ENCODE measurements around the gene AKT3. TPM values are rescaled to one million over a fixed set of nuclear protein-coding genes. Genes with fewer than 3 reads are reported as not detected.

The AKT3 gene
- total and polyA plus RNA-seq, 2 experiments from 2014 or later = 3.5 to 13.0 TPM

DNA sequence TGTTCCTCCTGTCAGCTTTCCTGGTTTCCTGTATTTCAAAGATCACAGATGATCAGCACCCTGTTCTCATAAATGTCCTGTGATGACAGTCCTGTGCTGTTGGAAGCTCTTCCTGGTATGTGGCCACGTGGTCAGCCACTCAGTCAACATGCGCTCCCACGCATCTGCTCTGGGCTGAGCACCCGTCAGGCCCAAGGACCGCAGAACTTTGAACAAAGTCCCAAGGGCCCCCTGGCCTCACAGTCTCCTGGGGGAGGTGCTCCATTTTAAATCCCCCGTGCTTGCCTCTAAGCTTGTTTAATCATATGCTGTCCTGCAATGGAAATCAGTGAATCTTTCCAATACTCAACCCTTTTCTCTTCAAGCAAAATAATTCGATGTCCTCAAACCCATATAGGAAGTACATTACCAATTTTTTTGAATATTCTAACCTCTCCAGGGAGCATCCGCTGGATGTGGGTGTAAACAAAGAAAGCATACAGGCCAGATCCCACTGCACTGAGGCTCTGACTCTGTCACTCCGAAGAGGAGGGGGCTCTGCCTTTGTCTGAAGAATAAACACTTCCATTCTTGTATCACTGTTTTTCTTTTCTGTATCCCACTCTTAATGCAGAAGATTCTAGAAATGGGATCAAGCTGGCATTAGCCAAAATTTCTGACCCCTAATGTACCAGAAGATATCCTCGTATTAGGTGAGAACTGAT lies 343.9 kb downstream of the AKT3 start:
- H3K4me2 ChIP-seq = no peak overlapping the region
- no peaks in the 10 kb centered on the region for H3K36me3 ChIP-seq (replicated peaks; ENCODE audit: insufficient read depth, low read depth)
- no peaks in the 10 kb centered on the region for H3K9me3 ChIP-seq (ENCODE audit: low read depth)
- no peaks in the 10 kb centered on the region for H4K20me1 ChIP-seq (ENCODE audit: insufficient read depth, poor library complexity, severe bottlenecking)
- no peak overlapping the region for H2AFZ ChIP-seq
- H3K4me1 ChIP-seq (ENCODE audit: insufficient read depth) = no peaks in the 10 kb centered on the region
- H3K27ac ChIP-seq = no peak overlapping the region
- WGBS (ENCODE audit: low lambda C conversion rate, missing lambda C conversion rate) = 88% methylated on average over 10 of the region's 10 CpGs
- no peaks in the 10 kb centered on the region for H3K9me2 ChIP-seq (replicated peaks; ENCODE audit: insufficient read depth)
- no peaks in the 10 kb centered on the region for H3K27me3 ChIP-seq
- H3K4me3 ChIP-seq = no peak overlapping the region
- H3K79me2 ChIP-seq = no peaks in the 10 kb centered on the region
- no peak for DNase-seq (ENCODE audit: low spot score)
- TF ChIP-seq EZH2phosphoT487 (IDR thresholded peaks at IDR 0.05; ENCODE audit: low read depth, severe bottlenecking, unreplicated experiment) (no peak), EZH2 (IDR thresholded peaks at IDR 0.05; ENCODE audit: borderline replicate concordance) (no peak)
- TF ChIP-seq, protein P1, sequence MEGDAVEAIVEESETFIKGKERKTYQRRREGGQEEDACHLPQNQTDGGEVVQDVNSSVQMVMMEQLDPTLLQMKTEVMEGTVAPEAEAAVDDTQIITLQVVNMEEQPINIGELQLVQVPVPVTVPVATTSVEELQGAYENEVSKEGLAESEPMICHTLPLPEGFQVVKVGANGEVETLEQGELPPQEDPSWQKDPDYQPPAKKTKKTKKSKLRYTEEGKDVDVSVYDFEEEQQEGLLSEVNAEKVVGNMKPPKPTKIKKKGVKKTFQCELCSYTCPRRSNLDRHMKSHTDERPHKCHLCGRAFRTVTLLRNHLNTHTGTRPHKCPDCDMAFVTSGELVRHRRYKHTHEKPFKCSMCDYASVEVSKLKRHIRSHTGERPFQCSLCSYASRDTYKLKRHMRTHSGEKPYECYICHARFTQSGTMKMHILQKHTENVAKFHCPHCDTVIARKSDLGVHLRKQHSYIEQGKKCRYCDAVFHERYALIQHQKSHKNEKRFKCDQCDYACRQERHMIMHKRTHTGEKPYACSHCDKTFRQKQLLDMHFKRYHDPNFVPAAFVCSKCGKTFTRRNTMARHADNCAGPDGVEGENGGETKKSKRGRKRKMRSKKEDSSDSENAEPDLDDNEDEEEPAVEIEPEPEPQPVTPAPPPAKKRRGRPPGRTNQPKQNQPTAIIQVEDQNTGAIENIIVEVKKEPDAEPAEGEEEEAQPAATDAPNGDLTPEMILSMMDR (IDR thresholded peaks at IDR 0.05; ENCODE audit: poor library complexity) = no peak

DNA sequence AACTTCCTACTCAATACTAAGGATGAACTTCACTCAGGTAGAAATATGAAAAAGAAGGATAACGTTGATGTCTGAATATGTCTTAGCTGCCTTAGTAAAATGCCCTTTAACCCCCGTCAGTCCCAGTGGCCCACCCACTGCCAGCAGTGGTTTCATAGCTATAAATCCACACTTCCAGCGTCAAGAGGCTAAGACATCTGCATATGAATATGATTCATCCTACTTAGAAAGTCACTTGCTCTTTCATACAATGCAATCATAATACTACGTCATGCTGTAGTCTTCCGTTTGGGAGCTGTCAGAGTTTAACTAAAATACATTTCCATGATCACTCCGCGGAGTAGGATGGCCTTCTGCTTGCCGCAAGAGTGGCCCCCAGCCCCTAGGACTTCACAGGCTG lies 346.9 kb downstream of the AKT3 start:
- Histone ChIP-seq H2AFZ (no peak overlapping the region), H3K27me3 (no peaks in the 10 kb centered on the region), H3K79me2 (no peaks in the 10 kb centered on the region), H3K27ac (no peak overlapping the region), H3K4me2 (no peak overlapping the region), H3K4me3 (no peak overlapping the region), H3K9me3 (ENCODE audit: low read depth) (no peaks in the 10 kb centered on the region), H3K36me3 (replicated peaks; ENCODE audit: insufficient read depth, low read depth) (no peaks in the 10 kb centered on the region), H3K9me2 (replicated peaks; ENCODE audit: insufficient read depth) (no peaks in the 10 kb centered on the region), H3K4me1 (ENCODE audit: insufficient read depth) (no peaks in the 10 kb centered on the region), H4K20me1 (ENCODE audit: insufficient read depth, poor library complexity, severe bottlenecking) (no peaks in the 10 kb centered on the region)
- 97% methylated on average over 8 of the region's 8 CpGs for WGBS (ENCODE audit: low lambda C conversion rate, missing lambda C conversion rate)
- no peak for DNase-seq (ENCODE audit: low spot score)
- TF ChIP-seq, protein P1 (IDR thresholded peaks at IDR 0.05; ENCODE audit: poor library complexity) = no peak
- TF ChIP-seq EZH2phosphoT487 (IDR thresholded peaks at IDR 0.05; ENCODE audit: low read depth, severe bottlenecking, unreplicated experiment) (no peak), EZH2 (IDR thresholded peaks at IDR 0.05; ENCODE audit: borderline replicate concordance) (no peak)

DNA sequence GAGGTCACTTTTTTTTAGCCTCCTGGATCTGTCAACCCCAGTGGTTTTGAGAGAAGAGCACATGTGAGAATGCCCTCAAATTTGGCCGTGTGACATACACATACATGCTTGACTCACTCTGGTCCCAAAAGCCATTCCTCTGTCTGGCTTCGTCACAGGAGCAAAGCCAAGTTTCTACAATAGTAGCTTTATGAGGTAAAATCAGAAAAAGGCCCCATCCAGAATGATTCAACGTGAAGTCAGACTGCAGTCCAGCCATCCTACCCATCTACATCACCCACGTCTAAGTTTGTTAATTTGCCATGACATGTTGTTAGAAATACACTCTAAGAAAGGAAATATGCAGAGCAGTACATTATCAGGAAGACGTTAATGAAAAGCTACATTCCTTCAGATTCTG lies 349.0 kb downstream of the AKT3 start:
- DNase-seq (ENCODE audit: low spot score) = no peak
- no peaks in the 10 kb centered on the region for H3K9me2 ChIP-seq (replicated peaks; ENCODE audit: insufficient read depth)
- no peaks in the 10 kb centered on the region for H3K27me3 ChIP-seq
- no peaks in the 10 kb centered on the region for H3K9me3 ChIP-seq (ENCODE audit: low read depth)
- H3K36me3 ChIP-seq (replicated peaks; ENCODE audit: insufficient read depth, low read depth) = no peaks in the 10 kb centered on the region
- H3K27ac ChIP-seq = no peak overlapping the region
- H3K4me3 ChIP-seq = no peak overlapping the region
- H2AFZ ChIP-seq = no peak overlapping the region
- no peaks in the 10 kb centered on the region for H3K4me1 ChIP-seq (ENCODE audit: insufficient read depth)
- H3K4me2 ChIP-seq = no peak overlapping the region
- TF ChIP-seq EZH2 (IDR thresholded peaks at IDR 0.05; ENCODE audit: borderline replicate concordance) = no peak
- H4K20me1 ChIP-seq (ENCODE audit: insufficient read depth, poor library complexity, severe bottlenecking) = no peaks in the 10 kb centered on the region
- 88% methylated on average over 5 of the region's 5 CpGs for WGBS (ENCODE audit: low lambda C conversion rate, missing lambda C conversion rate)
- H3K79me2 ChIP-seq = no peaks in the 10 kb centered on the region

DNA sequence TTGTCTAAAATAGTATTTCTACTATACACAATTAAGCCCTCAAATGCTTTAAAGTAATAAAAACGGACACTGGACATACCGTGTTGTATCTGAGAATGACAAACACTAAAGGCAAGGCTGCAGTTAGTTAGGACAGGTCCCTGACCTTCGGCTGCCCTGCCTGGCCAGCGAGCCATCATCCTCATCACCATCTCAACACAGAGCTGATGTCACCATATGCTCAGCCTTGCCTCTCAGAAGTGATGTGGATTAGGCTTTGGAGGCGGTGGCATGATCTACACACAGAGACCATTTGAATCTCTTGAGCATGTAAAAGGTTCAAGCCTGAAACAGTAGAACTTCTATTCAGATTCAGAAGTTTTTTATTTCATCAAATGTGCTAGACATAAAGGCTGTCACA lies 349.5 kb downstream of the AKT3 start:
- TF ChIP-seq, protein P1 (IDR thresholded peaks at IDR 0.05; ENCODE audit: poor library complexity) = no peak
- TF ChIP-seq EZH2 (IDR thresholded peaks at IDR 0.05; ENCODE audit: borderline replicate concordance) = no peak
- no peak for TF ChIP-seq EZH2phosphoT487 (IDR thresholded peaks at IDR 0.05; ENCODE audit: low read depth, severe bottlenecking, unreplicated experiment)
- no peaks in the 10 kb centered on the region for H3K4me1 ChIP-seq (ENCODE audit: insufficient read depth)
- H4K20me1 ChIP-seq (ENCODE audit: insufficient read depth, poor library complexity, severe bottlenecking) = no peaks in the 10 kb centered on the region
- H3K9me3 ChIP-seq (ENCODE audit: low read depth) = no peaks in the 10 kb centered on the region
- WGBS (ENCODE audit: low lambda C conversion rate, missing lambda C conversion rate) = 92% methylated on average over 5 of the region's 5 CpGs
- no peak overlapping the region for H3K4me2 ChIP-seq
- no peak for DNase-seq (ENCODE audit: low spot score)
- H2AFZ ChIP-seq = no peak overlapping the region
- H3K79me2 ChIP-seq = no peaks in the 10 kb centered on the region
- no peaks in the 10 kb centered on the region for H3K27me3 ChIP-seq
- H3K4me3 ChIP-seq = no peak overlapping the region
- no peaks in the 10 kb centered on the region for H3K9me2 ChIP-seq (replicated peaks; ENCODE audit: insufficient read depth)
- H3K27ac ChIP-seq = no peak overlapping the region
- H3K36me3 ChIP-seq (replicated peaks; ENCODE audit: insufficient read depth, low read depth) = no peaks in the 10 kb centered on the region
